GM23248 (cell line): Measurements from ENCODE around the gene SLC35A3.

Source experiments
- EZH2 ChIP-seq: fragments of 200-600 bp; sonication (generic); IDR thresholded peaks from 2 replicates; pipeline ENCODE4 v1.6.1; 2018; ENCODE audit warnings: antibody characterized with exemption, mild to moderate bottlenecking; ENCODE audit not compliant: insufficient read depth, poor library complexity, severe bottlenecking
- EZH2phosphoT487 ChIP-seq: fragments of 200-600 bp; sonication (generic); IDR thresholded peaks from 2 replicates; pipeline ENCODE4 v1.6.1; 2018; ENCODE audit warnings: antibody characterized with exemption, moderate library complexity, mild to moderate bottlenecking, low read depth; ENCODE audit not compliant: insufficient read depth

- TF ChIP-seq EZH2 (no peak), EZH2phosphoT487 (no peak)
Observed at GRCh38 chr1:99944192-99944591, 25.6 kb upstream of the SLC35A3 start.
